ENCODE data around the gene CNTNAP2.

GRCh38 chr7:148129023-148129422, 2012.4 kb downstream of the CNTNAP2 start:
- no peak for TF ChIP-seq CTCF (conservative IDR thresholded peaks at IDR 0.05)
- TF ChIP-seq ZFX (IDR thresholded peaks at IDR 0.05), result no peak

Data from C4-2B (cell line).